RCC 7860 (cell line): ENCODE results near the gene LAMA2.
A peak's percentile ranks its signal among the peaks of the same experiment; 100 is the strongest.

Source experiments
- DNase-seq: peaks from one replicate; pipeline ENCODE4 v3.0.0-alpha.2; 2015; ENCODE audit warnings: low spot score
- FAIRE-seq: peaks from 2 replicates; lab custom pipeline; 2012; peaks lifted over from hg19 to GRCh38; lab: Jason Lieb, UNC

The LAMA2 gene

DNA sequence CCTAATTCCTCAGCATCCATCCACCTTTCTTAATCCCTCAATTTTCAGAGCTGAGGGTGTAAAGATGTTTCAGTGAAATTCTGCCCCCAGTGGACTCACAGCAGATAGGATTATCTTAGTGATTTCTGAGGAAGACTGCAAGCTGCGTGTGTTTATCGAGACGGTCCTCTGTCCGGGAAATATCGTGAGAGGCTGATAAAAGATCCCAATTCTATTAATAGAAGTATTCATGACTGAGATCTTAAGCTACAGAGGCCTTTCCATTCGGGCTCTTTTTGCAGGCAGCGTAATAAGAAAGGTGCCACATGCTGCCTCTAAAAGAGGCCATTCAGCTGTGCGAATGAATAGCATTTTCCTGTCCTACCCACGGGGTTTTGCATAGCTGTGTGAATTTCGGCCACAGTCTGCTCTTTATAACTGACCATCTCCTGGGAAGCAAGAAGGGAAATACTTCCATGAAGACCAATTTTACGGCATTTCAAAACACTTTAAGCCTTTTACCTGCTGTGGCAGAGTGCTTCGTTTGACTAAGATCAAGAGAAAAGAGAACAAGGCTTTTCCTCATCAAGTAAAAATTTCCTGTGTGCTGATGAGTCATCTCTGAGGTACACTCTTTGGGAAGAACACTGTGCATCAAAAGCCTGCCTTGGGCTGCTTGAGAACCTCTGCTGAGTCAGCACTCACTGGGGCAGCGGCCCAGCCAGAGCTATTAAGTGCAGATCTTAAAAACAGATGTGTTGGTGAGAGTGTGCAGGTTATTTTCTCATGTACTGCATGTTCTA lies 618.2 kb downstream of the LAMA2 start:
- DNase-seq (peak; percentile 84), FAIRE-seq (peak; percentile 89)

DNA sequence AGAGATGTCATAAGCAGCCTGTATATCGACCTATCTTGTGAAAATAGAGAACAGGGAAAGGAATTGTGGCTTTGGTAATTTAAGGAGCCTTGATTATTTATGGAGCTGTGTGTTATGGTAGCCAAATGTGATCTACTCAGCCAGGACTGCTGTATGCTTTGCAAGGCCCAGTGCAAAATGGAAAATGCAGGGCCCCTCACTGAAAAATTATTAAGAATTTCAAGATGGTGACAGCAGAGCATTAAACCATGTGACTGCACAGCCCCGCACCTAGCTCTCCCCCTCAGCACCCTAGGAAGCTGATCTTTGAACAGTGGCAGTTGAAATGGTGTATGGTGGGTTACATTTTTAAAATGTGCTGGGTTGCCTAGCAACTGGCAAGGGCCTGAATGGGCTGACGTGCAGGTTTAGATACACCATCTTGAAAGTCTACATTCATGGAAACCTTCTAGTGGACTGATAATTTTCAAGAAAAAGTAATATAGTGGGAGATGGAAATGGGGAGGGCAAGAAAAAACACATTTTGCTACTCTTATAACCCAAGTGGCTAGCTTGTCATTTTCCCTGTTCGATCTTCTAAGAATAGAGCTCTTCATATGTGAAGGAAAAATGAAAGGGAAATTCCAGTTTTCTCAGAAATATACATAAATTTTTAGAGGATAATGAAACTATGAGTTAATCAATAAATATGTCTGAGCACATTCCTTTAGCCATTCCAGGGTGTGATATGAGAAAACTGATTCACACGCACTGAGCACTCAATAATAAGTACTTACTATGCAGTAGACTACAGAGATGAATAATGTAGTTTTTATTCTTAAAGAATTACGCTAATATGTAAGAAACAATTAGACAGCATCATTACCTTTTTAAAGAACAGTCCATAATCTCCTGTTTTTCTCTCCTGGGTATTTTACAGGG lies 619.1 kb downstream of the LAMA2 start:
- FAIRE-seq, result no peak
- no peak for DNase-seq

DNA sequence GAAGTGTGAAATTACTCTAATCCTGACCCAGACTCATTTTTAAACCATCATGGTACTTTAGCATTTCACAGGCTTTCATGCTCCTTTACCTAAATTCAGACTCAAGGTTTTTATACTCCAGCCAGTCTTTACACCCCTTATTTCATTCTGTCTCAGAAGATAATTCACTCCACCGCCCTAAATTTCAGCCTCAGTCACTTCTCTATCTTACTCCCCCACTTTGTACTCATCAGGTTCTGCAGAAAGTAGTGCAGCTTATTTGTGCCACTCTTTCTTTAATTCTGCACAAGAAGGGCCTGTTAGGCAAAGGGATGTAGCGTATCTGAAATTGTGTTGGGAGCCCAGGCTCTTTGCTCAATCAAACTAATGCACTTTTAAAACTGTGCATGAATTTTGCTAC lies 621.5 kb downstream of the LAMA2 start:
- FAIRE-seq, result no peak
- no peak for DNase-seq

DNA sequence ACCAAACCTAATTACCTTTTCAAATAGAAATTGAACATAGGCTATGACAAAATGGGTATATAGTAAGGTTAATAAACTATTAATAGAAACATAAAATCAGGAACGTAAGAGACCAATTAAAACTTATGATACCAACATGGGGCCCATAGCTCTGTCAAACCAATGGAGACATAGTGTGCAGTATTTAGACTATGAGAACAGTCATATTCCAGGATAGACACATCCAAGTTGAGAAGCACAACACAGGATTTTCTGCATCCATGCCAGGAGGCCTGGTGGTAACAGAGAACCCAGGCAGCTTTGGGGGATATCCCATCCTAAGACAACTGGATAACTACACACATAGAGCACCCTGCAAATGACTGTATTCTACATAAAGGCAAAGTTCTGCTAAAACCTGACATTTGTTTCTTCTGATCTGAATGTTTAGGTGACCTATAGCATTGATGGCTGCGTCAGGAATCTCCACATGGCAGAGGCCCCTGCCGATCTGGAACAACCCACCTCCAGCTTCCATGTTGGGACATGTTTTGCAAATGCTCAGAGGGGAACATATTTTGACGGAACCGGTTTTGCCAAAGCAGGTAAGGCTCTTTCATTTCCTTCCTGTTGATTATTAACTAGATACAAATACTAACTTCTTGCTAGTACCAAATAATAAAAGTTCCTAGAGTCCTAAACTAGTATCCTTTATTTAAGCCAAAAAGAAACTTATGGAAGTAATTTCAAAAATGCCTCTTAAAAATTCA lies 624.3 kb downstream of the LAMA2 start:
- DNase-seq (no peak), FAIRE-seq (no peak)

DNA sequence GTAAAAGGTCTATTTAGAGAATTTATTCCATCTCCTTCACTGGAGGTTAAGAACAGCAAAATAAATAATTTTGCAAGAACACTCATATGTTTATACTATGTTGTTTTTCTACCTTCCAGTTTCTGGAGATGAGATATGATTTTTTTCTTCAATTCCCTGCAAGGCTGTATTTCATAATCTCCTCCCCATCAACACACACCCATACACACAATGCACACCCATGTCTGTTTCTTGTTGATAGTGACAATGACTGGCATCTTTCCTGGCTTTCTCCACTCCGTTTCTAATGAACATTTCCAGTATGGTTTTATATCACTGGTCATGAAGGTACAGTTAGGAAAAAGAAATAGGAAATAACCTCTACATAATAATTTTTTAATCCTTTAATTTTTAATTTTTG lies 624.9 kb downstream of the LAMA2 start:
- DNase-seq (no peak), FAIRE-seq (no peak)

DNA sequence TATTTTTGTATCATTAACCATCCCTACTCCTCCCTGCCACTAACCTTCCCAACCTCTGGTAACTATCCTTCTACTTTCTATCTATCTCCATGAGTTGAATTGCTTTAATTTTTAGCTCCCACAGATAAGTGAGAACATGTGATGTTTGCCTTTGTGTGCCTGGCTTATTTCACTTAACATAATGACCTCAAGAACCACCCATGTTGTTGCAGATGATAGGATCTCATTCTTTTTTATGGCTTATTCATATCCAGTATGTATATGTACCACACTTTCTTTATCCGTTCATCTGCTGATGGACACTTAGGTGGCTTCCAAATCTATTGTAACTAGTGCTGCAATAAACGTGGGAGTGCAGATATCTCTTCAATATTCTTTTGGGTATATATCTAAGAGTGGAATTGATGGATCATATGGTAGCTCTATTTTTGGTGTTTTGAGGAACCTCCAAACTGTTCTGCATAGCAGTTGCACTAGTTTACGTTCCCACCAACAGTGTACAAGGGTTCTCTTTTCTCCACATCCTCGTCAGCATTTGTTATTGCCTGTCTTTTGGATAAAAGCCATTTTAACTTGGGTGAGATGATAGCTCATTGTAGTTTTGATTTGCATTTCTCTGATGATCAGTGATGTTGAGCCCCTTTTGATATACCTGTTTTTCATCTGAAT lies 625.7 kb downstream of the LAMA2 start:
- no peak for DNase-seq
- no peak for FAIRE-seq

DNA sequence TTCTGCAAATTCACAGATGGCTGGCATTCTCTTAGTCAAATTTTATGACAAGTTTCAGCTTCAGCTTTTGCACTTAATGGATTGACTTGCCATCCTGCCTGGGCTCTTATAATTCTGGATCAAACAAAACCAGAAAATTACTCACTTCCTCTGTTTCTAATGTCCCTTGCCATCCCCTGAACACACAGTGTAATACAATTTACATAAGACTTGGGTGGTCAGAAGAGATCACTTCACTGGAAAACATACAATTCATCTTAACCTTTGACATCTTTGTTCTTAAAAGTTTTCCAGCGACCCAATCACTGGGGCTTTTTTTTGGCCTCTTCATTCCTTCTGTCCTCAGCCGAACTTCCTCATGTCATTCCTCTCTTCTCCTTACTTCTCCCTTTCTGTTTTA lies 628.0 kb downstream of the LAMA2 start:
- DNase-seq (no peak), FAIRE-seq (no peak)

DNA sequence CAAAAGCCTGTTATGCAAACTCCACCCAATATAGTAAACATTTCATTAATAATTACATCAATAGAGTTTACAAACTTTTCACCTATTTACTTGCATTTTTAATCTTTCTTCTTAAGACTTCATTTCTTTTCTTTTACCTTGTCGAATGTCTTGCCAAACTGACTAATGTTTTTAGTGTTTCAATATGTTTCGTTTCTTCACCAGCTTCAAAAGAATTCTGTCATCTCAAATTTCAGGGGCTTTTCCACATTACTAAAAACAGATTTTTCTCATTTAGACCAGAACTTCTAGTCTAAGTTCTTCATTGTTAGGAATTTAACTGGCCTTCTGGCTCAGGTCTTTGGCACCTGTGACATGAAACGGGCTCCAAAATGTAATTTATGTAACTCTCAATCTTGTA lies 630.5 kb downstream of the LAMA2 start:
- DNase-seq (no peak), FAIRE-seq (no peak)

DNA sequence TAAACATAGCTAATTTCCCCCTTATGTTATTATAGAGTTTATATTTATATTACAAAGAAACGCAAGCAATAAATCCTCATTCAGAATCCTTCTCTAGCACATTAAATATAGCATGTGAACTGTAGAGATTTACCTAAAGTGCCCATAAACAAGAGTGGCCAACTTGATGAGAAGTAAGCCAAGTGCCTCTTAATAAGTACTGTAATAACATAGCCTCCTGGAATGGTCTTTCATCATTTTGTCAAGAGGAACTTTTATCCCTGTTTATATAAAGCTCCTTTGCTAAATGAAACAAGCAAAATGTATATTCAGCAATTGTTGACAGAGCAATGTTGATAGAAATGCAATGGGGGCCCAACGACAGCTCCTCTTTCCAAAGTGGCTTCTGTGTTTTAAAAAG lies 632.1 kb downstream of the LAMA2 start:
- FAIRE-seq (no peak), DNase-seq (no peak)

DNA sequence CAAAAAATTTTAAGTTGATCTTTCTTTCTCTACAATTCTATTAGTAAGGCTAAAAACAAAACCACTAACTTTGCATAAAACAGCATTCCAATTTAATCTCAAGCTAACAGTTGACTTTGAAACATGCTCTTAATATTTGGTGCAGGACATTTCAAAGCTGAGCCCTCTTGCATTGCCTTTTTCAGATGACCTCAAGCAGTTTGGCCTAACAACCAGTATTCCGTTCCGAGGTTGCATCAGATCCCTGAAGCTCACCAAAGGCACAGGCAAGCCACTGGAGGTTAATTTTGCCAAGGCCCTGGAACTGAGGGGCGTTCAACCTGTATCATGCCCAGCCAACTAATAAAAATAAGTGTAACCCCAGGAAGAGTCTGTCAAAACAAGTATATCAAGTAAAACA lies 633.1 kb downstream of the LAMA2 start:
- FAIRE-seq (no peak), DNase-seq (no peak)

DNA sequence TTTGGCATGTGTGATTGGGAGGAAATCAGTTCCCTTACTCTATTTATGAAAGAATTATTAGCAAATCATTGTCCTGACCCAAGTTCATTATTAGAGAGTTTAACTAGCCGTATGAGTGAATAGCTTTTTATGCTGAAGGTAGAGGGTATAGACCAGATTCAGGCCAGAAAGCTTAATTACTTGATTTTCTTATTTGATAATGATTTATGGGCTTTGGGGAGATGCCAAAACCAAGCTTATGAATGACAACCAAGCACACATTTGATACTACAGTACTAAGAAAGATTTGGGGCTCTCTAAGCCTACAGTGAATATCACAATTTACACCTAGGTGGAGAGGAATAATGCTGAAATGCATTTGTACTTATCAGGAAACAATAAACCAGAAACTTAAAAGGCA lies 633.8 kb downstream of the LAMA2 start:
- FAIRE-seq, result no peak
- no peak for DNase-seq

DNA sequence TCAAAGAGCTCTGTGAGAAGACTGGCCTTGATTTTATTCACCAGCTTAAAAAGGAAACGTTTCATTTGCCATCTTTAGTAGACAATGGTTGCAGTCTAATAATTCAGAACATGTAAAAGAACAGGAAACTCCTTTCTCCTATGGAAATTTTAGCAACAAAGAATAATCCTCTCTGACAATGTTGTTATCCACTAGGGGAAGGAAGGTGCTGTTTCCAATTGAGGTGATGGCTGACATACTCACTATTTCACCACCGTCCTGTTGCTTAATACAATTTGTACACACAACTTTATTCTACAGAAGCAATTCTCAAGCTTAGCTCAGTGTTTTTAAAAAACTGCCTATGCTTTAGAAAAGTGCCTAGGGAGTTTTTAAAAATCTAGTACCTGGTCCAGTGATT lies 634.4 kb downstream of the LAMA2 start:
- DNase-seq, result no peak
- no peak for FAIRE-seq

DNA sequence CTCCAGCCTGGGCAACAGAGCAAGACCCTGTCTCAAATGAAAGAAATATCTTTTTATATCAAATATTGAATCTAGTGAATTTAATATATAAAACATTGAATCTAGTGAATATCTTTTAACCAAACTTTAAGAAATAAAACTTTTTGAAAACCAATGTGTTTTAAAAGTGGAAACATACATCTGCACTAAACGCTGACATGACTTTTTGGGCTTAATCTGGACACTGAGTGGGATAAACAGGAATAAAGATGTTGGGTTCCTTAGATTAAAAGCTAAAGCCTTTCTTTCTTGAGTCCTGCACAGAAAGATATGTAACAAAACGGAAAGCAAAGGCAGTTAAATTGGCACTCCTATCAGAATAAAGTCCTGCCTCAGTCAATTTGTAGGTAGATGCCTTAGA lies 636.8 kb downstream of the LAMA2 start:
- no peak for FAIRE-seq
- DNase-seq, result no peak

DNA sequence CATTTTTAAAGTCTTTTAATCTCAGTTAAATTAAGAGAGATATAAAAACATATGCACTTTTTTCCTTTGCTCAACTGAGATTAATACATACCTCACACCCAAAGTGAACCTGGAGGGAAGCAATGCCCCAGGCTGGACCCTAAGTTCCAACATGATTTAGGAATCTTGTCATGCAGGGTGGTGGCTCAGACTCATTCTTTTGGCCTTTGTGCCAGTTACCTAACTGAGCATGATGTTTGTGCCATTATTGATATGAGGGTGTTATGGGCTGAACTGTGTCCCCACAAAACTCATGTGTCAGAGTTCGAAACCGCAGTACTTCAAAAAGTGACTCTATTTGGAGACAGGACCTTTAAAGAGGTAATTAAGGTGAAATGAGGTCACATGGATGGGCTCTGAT lies 639.0 kb downstream of the LAMA2 start:
- no peak for FAIRE-seq
- DNase-seq, result no peak

DNA sequence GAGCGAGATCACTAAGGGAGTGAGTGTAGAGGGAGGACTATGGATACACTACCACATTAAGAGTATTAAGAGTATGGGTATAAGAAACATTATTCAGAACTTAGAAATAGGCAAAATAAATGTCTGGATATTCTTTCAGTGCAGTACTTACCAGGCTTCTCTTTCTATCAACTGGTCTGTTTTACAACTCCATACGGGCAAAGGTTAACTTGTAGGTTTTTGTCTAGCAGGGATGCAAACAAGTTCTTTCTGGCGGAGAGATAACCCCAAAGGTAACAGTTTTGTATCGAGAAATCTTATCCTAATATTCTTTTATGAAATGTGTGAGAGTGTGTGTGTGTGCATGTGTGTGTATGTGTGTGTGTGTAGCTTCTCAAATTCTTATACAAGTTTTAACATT lies 640.9 kb downstream of the LAMA2 start:
- DNase-seq (no peak), FAIRE-seq (no peak)

DNA sequence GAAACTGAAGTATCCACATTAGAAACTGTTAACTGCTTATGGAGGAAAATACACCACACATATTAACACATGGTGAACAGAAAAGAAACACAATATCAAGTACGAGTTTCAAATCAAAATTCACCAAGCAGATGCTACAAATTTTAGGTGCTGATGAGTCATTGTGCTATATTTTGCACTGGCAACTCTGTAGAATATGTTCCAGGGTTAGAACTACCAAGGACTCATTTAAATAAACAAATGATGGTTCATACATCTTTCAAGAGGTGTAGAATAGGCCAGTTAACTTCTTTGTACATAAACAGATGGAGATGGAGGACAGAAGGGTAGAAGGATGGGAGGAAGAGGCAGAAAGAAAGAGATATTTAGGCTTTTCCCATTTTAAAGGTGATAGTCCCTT lies 642.1 kb downstream of the LAMA2 start:
- DNase-seq (no peak), FAIRE-seq (no peak)

DNA sequence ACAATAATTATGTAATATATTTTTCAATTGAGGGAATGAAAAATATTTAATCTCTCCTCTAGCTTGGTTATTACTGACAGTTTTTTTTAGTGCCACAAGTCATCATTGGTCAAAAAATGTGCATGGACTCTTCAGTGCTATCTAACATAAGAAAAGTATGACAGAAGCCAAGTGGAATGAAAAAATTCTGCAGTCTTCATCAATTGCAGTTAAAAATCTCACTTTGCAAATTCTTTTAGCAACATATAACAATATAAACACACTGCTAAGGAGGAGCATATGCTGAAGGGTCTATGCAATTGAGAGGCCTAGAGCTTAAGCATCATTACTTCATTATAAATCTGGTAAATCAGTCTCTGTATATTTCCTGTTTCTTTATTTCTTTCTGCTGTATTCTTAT lies 652.0 kb downstream of the LAMA2 start:
- no peak for DNase-seq
- no peak for FAIRE-seq

DNA sequence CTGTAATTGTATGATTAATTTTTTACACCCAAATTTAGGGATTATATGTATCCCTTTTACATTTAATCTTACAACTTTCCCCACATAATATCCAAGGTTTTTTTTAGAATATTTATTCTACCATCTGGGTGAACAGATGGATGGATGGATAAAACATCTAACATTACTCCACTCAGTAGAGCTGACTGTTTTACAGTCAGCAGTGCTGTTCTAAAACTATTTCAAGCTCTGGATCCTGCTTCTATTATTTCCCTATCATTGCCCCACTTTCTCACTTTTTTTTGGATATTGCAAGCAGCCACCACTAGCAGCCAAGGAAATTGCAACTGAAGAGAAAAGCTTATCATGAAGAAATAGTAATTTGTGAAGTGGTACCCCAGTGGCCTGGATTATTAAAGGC lies 653.3 kb downstream of the LAMA2 start:
- FAIRE-seq (no peak), DNase-seq (no peak)

DNA sequence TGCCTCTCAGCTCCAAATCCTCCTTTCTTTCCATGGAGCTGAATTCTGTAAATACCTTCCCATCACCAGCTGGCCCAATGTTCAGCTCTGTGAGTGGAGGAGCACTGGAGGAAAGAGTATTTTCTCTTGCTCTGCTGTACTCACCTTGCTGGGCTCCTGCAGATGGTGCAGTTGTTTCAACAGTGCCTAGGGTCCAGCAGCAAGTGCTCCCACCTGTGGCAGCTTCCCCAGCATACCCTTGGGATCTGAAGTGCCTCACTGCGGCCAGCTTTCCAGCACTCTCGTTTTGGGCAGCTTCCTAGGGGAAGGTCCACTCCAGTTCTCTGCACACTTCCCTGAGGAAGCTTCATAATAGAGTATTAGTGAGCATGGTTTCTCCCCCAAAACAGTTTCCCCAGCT lies 656.1 kb downstream of the LAMA2 start:
- DNase-seq, result no peak
- no peak for FAIRE-seq

DNA sequence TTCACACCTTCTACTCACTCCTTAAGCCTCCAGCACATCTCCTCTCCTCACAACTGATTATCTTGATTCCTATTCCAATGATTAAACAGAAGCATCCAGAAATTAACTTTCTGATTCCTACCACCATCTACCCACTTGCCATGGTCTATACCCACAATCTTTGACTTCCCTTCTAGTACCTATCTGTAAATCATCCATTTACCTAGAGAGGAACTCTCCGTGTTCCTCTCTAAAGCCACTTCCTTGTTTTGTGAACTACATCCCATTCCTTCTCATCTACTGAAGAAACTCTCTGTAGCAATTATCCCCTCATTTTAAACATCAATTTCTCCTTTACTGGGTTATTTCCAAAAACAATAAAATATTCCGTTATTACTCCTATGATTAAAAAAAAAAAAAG lies 659.8 kb downstream of the LAMA2 start:
- FAIRE-seq (no peak), DNase-seq (no peak)

DNA sequence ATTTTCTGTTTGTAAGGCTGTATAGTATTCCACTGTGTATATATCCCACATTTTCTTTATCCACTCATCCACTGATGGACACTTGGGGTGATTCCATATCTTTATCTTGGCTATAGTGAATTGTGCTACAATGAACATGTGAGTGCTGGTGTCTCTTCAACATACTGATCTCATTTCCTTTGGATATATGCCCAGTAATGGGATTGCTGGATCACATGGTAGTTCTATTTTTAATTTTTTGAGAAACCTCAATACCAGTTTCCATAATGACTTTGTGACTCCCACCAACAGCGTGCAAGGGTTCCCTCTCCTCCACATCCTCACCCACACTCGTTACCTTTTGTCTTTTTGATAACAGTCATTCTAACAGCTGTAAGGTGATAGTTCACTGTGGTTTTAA lies 661.0 kb downstream of the LAMA2 start:
- FAIRE-seq (no peak), DNase-seq (no peak)
